GM23248 (cell line): ENCODE results near the gene MFSD6. TPM values are rescaled to one million over a fixed set of nuclear protein-coding genes. Genes with fewer than 3 reads are reported as not detected.

Experiments
- DNase-seq: peaks from one replicate; pipeline ENCODE4 v3.0.0-alpha.2; 2015
- H2AFZ ChIP-seq: fragments of 200-600 bp; sonication (generic); 2 replicates; pipeline ENCODE4 v1.6.1; 2016; ENCODE audit warnings: antibody characterized with exemption
- H3F3A ChIP-seq: fragments of 200-600 bp; sonication (generic); 2 replicates; pipeline ENCODE4 v1.6.1; 2016; ENCODE audit warnings: mild to moderate bottlenecking, antibody characterized with exemption, mixed run types; ENCODE audit not compliant: insufficient read depth
- H3K27ac ChIP-seq: fragments of 200-600 bp; sonication (generic); 2 replicates; pipeline ENCODE4 v1.5.1; 2016; ENCODE audit warnings: mild to moderate bottlenecking
- H3K27me3 ChIP-seq: fragments of 200-600 bp; sonication (generic); replicated peaks from 2 replicates; pipeline ENCODE4 v1.6.1; 2016; ENCODE audit warnings: mild to moderate bottlenecking; ENCODE audit not compliant: insufficient read depth
- H3K36me3 ChIP-seq: fragments of 200-600 bp; sonication (generic); 2 replicates; pipeline ENCODE4 v1.6.1; 2016; ENCODE audit warnings: low read depth, mild to moderate bottlenecking
- H3K4me1 ChIP-seq: fragments of 200-600 bp; sonication (generic); 2 replicates; pipeline ENCODE4 v1.6.1; 2016; ENCODE audit warnings: mild to moderate bottlenecking; ENCODE audit not compliant: insufficient read depth
- H3K4me2 ChIP-seq: fragments of 200-600 bp; sonication (generic); one replicate; pipeline ENCODE4 v1.6.1; 2016; ENCODE audit warnings: mild to moderate bottlenecking; ENCODE audit not compliant: unreplicated experiment
- H3K4me3 ChIP-seq: fragments of 200-600 bp; sonication (generic); 2 replicates; pipeline ENCODE4 v1.5.1; 2016; ENCODE audit warnings: mild to moderate bottlenecking
- H3K79me2 ChIP-seq: fragments of 200-600 bp; sonication (generic); 2 replicates; pipeline ENCODE4 v1.6.1; 2016; ENCODE audit warnings: mild to moderate bottlenecking; ENCODE audit not compliant: insufficient read depth
- H3K9ac ChIP-seq: fragments of 200-600 bp; sonication (generic); 2 replicates; pipeline ENCODE4 v1.6.1; 2016; ENCODE audit warnings: mild to moderate bottlenecking
- H3K9me2 ChIP-seq: fragments of 200-600 bp; sonication (generic); 2 replicates; pipeline ENCODE4 v1.6.1; 2016; ENCODE audit warnings: mixed run types, mild to moderate bottlenecking, moderate library complexity; ENCODE audit not compliant: insufficient read depth
- H3K9me3 ChIP-seq: fragments of 200-600 bp; sonication (generic); one replicate; pipeline ENCODE4 v1.6.1; 2017; ENCODE audit warnings: low read depth
- H4K20me1 ChIP-seq: fragments of 200-600 bp; sonication (generic); 2 replicates; pipeline ENCODE4 v1.6.0; 2016; ENCODE audit not compliant: insufficient read depth
- EZH2 ChIP-seq: fragments of 200-600 bp; sonication (generic); IDR thresholded peaks from 2 replicates; pipeline ENCODE4 v1.6.1; 2018; ENCODE audit warnings: antibody characterized with exemption, mild to moderate bottlenecking; ENCODE audit not compliant: insufficient read depth, poor library complexity, severe bottlenecking
- EZH2phosphoT487 ChIP-seq: fragments of 200-600 bp; sonication (generic); IDR thresholded peaks from 2 replicates; pipeline ENCODE4 v1.6.1; 2018; ENCODE audit warnings: antibody characterized with exemption, moderate library complexity, mild to moderate bottlenecking, low read depth; ENCODE audit not compliant: insufficient read depth
- WGBS, 2 experiments: methylation state at CpG; one replicate each; pipeline ENCODE4 v1.1.6; 2015 to 2017; ENCODE audit warnings: low lambda C conversion rate in 2 of 2, low coverage in 1 of 2; ENCODE audit errors: missing lambda C conversion rate in 2 of 2; 5-methylcytosine and 5-hydroxymethylcytosine counted together
- in situ Hi-C: fragments of 300-500 bp; cut with MboI; formaldehyde crosslinking; loops from 2 replicates; pipeline ENCODE4 v1.15.0; 2020
- polyA plus RNA-seq: library from polyadenylated mRNA; unstranded; fragments of >200 nt; fragmentation: Nextera tagmentation; extraction: Ambion mirVana; gene quantifications from 2 replicates; pipeline ENCODE4 v1.2.1, GENCODE V29; 2016
- total RNA-seq: library from RNA; depleted of rRNA; stranded (reverse); fragments of >200 nt; shearing (Covaris generic); gene quantifications from 2 replicates; pipeline ENCODE4 v1.2.3, GENCODE V29; 2014

MFSD6 gene
- total and polyA plus RNA-seq, 2 experiments from 2014 or later: 3.2 to 6.7 TPM

GRCh38 chr2:190499273-190499672 lies 91.1 kb downstream of the MFSD6 start:
- in situ Hi-C loops: no loop called here
- Histone ChIP-seq H3K27ac (no peak overlapping the region), H3K27me3 (no peaks in the 10 kb centered on the region), H3K9ac (no peak overlapping the region), H3K9me2 (no peaks in the 10 kb centered on the region), H2AFZ (no peak overlapping the region), H3K4me3 (no peak overlapping the region), H3F3A (no peaks in the 10 kb centered on the region), H3K79me2 (no peaks in the 10 kb centered on the region), H4K20me1 (no peaks in the 10 kb centered on the region), H3K9me3 (no peaks in the 10 kb centered on the region), H3K4me2 (no peak overlapping the region), H3K36me3 (no peaks in the 10 kb centered on the region), H3K4me1 (peaks cover 7% of the 10 kb centered on the region; the same call in 1 of the 2 replicates)
- no peak for DNase-seq
- no peak for TF ChIP-seq EZH2
- TF ChIP-seq EZH2phosphoT487: no peak
- 100% methylated on average over 1 of the region's 1 CpG for WGBS, 2 experiments

GRCh38 chr2:190500054-190500502 lies 91.9 kb downstream of the MFSD6 start:
- no peak overlapping the region for H2AFZ ChIP-seq
- no peaks in the 10 kb centered on the region for H3K9me2 ChIP-seq
- H3K36me3 ChIP-seq: no peaks in the 10 kb centered on the region
- H3K27ac ChIP-seq: no peak overlapping the region
- H3K9ac ChIP-seq: no peak overlapping the region
- no peaks in the 10 kb centered on the region for H3K9me3 ChIP-seq
- TF ChIP-seq EZH2phosphoT487: no peak
- TF ChIP-seq EZH2: no peak
- peaks cover 7% of the 10 kb centered on the region; the same call in 1 of the 2 replicates for H3K4me1 ChIP-seq
- H3K79me2 ChIP-seq: no peaks in the 10 kb centered on the region
- no peaks in the 10 kb centered on the region for H3K27me3 ChIP-seq
- no peaks in the 10 kb centered on the region for H4K20me1 ChIP-seq
- H3K4me2 ChIP-seq: no peak overlapping the region
- in situ Hi-C loops: loop anchor here (10.0 kb wide), 1 partner anchor 415 kb away; no protein-coding TSS in a partner anchor
- no peak overlapping the region for H3K4me3 ChIP-seq
- no peak for DNase-seq
- no peaks in the 10 kb centered on the region for H3F3A ChIP-seq
- WGBS, 2 experiments: 83 to 87% methylated on average over 6 to 7 of the region's 7 CpGs

GRCh38 chr2:190501231-190501630 lies 93.1 kb downstream of the MFSD6 start:
- Histone ChIP-seq H3K9ac (no peak overlapping the region), H3F3A (no peaks in the 10 kb centered on the region), H3K9me3 (no peaks in the 10 kb centered on the region), H3K79me2 (no peaks in the 10 kb centered on the region), H4K20me1 (no peaks in the 10 kb centered on the region), H3K36me3 (no peaks in the 10 kb centered on the region), H3K27ac (no peak overlapping the region), H2AFZ (no peak overlapping the region), H3K4me3 (no peak overlapping the region), H3K4me2 (no peak overlapping the region), H3K4me1 (peaks cover 7% of the 10 kb centered on the region; the same call in 1 of the 2 replicates), H3K9me2 (no peaks in the 10 kb centered on the region), H3K27me3 (no peaks in the 10 kb centered on the region)
- in situ Hi-C loops: loop anchor here (10.0 kb wide), 1 partner anchor 416 kb away; no protein-coding TSS in a partner anchor
- TF ChIP-seq EZH2phosphoT487: no peak
- TF ChIP-seq EZH2: no peak
- no peak for DNase-seq
- WGBS, 2 experiments: 85 to 92% methylated on average over 5 of the region's 5 CpGs

- Histone ChIP-seq H4K20me1 (no peaks in the 10 kb centered on the region), H2AFZ (no peak overlapping the region), H3K9ac (no peak overlapping the region), H3K4me3 (no peak overlapping the region), H3K27me3 (no peaks in the 10 kb centered on the region), H3K9me3 (no peaks in the 10 kb centered on the region), H3F3A (no peaks in the 10 kb centered on the region), H3K36me3 (no peaks in the 10 kb centered on the region), H3K79me2 (no peaks in the 10 kb centered on the region), H3K4me2 (no peak overlapping the region), H3K27ac (no peak overlapping the region), H3K9me2 (no peaks in the 10 kb centered on the region), H3K4me1 (peaks cover 7% of the 10 kb centered on the region; the same call in 1 of the 2 replicates)
- in situ Hi-C loops: loop anchor here (10.0 kb wide), 1 partner anchor 417 kb away; no protein-coding TSS in a partner anchor
- TF ChIP-seq EZH2phosphoT487 (no peak), EZH2 (no peak)
- peak; percentile 12 for DNase-seq
- WGBS, 2 experiments: 68 to 71% methylated on average over 3 of the region's 3 CpGs
These were observed 93.7 kb downstream of the MFSD6 start for GRCh38 chr2:190501702-190502407.
